Kidney epithelial cell (primary cell): Measurements from ENCODE around the gene MLLT11. TPM values are rescaled to one million over a fixed set of nuclear protein-coding genes. Genes with fewer than 3 reads are reported as not detected.
A peak's percentile ranks its signal among the peaks of the same experiment; 100 is the strongest.

Experiments used
- DNase-seq: peaks from one replicate; pipeline ENCODE4 v3.0.0-alpha.2; 2010; ENCODE audit warnings: low read depth
- H3K27me3 ChIP-seq: 2 replicates; pipeline ENCODE4 v1.6.0; 2011; ENCODE audit warnings: low read length; ENCODE audit not compliant: control insufficient read depth, insufficient read depth
- H3K36me3 ChIP-seq: 2 replicates; pipeline ENCODE4 v1.5.1; 2011; ENCODE audit warnings: low read length; ENCODE audit not compliant: control insufficient read depth, insufficient read depth
- H3K4me3 ChIP-seq: 2 replicates; pipeline ENCODE4 v1.5.1; 2011; ENCODE audit warnings: low read depth, mild to moderate bottlenecking, control low read depth, low read length
- total RNA-seq: library from RNA; depleted of rRNA; stranded (reverse); fragments of >200 nt; gene quantifications from 2 replicates; pipeline ENCODE4 v1.2.3, GENCODE V29; 2015
- TF ChIP-seq, protein P1 (sequence below): IDR thresholded peaks from 2 replicates; pipeline ENCODE4 v1.5.1; 2011; ENCODE audit warnings: mild to moderate bottlenecking, moderate library complexity, low read length, control low read depth, inconsistent platforms; ENCODE audit not compliant: insufficient read depth, poor library complexity, severe bottlenecking

The MLLT11 gene
- total RNA-seq, 1 donor from 2014 or later, result 26.8 TPM

DNA sequence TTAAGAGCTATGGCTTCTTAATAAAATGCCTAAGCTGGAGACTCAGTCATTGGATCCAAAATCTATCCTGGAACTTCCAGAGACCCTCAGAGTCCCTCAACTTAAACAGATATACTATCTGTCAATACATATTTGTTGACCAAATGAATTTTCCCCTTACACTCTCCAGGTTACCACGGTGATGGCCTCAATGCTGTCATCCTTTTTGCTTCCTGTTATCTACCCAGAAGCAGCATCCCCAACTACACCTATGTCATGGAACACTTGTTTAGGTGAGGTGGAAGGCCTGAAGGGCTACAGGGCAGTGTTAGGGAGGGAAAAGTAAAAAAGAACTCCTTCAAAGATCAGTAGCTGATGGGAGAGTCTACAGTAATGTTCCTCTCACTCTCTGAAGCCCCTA lies 17.0 kb upstream of the MLLT11 start:
- no peaks in the 10 kb centered on the region for H3K27me3 ChIP-seq
- H3K36me3 ChIP-seq, result no peaks in the 10 kb centered on the region
- TF ChIP-seq, protein P1, sequence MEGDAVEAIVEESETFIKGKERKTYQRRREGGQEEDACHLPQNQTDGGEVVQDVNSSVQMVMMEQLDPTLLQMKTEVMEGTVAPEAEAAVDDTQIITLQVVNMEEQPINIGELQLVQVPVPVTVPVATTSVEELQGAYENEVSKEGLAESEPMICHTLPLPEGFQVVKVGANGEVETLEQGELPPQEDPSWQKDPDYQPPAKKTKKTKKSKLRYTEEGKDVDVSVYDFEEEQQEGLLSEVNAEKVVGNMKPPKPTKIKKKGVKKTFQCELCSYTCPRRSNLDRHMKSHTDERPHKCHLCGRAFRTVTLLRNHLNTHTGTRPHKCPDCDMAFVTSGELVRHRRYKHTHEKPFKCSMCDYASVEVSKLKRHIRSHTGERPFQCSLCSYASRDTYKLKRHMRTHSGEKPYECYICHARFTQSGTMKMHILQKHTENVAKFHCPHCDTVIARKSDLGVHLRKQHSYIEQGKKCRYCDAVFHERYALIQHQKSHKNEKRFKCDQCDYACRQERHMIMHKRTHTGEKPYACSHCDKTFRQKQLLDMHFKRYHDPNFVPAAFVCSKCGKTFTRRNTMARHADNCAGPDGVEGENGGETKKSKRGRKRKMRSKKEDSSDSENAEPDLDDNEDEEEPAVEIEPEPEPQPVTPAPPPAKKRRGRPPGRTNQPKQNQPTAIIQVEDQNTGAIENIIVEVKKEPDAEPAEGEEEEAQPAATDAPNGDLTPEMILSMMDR, result no peak
- DNase-seq, result no peak
- H3K4me3 ChIP-seq, result no peak overlapping the region

DNA sequence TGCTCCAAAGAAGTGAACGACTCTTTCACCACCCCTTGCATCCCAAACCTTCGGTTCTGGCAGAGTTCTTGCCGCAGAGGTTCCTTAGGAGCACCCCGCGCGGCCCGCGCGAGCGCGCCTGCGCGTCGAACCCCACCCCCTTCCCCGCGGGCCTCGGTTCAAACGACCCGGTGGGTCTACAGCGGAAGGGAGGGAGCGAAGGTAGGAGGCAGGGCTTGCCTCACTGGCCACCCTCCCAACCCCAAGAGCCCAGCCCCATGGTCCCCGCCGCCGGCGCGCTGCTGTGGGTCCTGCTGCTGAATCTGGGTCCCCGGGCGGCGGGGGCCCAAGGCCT lies 12.6 kb upstream of the MLLT11 start, which contains the start of gene C1orf56:
Gene C1orf56, plus strand, starts transcription at position 161 of the 334 bp plus-strand sequence. Its CDS starts 97 bp downstream, at position 258.
- no peaks in the 10 kb centered on the region for H3K36me3 ChIP-seq
- DNase-seq, result no peak
- peak within 1 kb of the TSS; percentile 57 for H3K4me3 ChIP-seq
- no peaks in the 10 kb centered on the region for H3K27me3 ChIP-seq
- TF ChIP-seq, protein P1, result no peak

DNA sequence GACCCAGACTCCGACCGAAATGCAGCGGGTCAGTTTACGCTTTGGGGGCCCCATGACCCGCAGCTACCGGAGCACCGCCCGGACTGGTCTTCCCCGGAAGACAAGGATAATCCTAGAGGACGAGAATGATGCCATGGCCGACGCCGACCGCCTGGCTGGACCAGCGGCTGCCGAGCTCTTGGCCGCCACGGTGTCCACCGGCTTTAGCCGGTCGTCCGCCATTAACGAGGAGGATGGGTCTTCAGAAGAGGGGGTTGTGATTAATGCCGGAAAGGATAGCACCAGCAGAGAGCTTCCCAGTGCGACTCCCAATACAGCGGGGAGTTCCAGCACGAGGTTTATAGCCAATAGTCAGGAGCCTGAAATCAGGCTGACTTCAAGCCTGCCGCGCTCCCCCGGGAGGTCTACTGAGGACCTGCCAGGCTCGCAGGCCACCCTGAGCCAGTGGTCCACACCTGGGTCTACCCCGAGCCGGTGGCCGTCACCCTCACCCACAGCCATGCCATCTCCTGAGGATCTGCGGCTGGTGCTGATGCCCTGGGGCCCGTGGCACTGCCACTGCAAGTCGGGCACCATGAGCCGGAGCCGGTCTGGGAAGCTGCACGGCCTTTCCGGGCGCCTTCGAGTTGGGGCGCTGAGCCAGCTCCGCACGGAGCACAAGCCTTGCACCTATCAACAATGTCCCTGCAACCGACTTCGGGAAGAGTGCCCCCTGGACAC lies 12.1 kb upstream of the MLLT11 start:
- no peaks in the 10 kb centered on the region for H3K27me3 ChIP-seq
- H3K4me3 ChIP-seq, result peak overlapping the region; percentile 57
- H3K36me3 ChIP-seq, result peaks cover 1% of the 10 kb centered on the region
- TF ChIP-seq, protein P1, result peak; percentile 53
- no peak for DNase-seq

DNA sequence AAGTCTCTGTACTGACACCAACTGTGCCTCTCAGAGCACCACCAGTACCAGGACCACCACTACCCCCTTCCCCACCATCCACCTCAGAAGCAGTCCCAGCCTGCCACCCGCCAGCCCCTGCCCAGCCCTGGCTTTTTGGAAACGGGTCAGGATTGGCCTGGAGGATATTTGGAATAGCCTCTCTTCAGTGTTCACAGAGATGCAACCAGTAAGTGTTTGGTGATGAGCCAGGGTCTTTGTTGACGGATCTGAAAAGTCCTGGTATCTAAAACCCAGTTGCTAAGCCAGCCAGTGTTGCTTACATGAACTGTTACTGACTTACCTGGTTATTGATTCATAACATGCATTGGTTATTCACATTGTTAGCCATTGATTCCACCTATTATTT lies 11.6 kb upstream of the MLLT11 start:
- peak overlapping the region; percentile 57 for H3K4me3 ChIP-seq
- no peaks in the 10 kb centered on the region for H3K27me3 ChIP-seq
- DNase-seq, result no peak
- TF ChIP-seq, protein P1, result no peak
- H3K36me3 ChIP-seq, result peaks cover 1% of the 10 kb centered on the region

DNA sequence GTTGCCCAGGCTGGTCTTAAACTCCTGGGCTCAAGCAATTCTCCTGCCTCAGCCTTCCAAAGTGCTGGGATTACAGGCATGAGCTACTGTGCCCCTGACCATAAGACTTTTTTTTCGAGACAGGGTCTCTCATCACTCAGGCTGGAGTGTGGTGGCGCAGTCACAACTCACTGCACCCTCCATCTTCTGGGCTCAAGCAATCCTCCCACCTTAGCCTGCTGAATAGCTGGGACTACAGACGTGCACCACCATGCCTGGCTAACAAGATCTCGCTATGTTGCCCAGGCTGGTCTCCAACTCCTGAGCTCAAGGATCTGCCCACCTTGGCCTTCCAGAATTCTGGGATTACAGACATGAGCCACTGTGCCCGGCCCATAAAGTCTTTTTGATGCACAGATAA lies 10.7 kb upstream of the MLLT11 start:
- no peaks in the 10 kb centered on the region for H3K27me3 ChIP-seq
- DNase-seq, result no peak
- H3K4me3 ChIP-seq, result no peak overlapping the region
- H3K36me3 ChIP-seq, result peaks cover 1% of the 10 kb centered on the region
- TF ChIP-seq, protein P1, result no peak
